NCI-H1092 treated with DMSO at 0.1 percent for 48 hours (cell line): Measurements from ENCODE around the gene CRISP1.
A peak's percentile ranks its signal among the peaks of the same experiment; 100 is the strongest.
"Not testable (repeated sequence)": the region's sequence is repeated elsewhere in the genome, so short reads cannot be mapped to it uniquely, and the experiment has no call there.

ENCODE experiments used
- DNase-seq: peaks from one replicate; lab custom pipeline; 2025; lab: John Stamatoyannopoulos, UW

Gene CRISP1, protein sequence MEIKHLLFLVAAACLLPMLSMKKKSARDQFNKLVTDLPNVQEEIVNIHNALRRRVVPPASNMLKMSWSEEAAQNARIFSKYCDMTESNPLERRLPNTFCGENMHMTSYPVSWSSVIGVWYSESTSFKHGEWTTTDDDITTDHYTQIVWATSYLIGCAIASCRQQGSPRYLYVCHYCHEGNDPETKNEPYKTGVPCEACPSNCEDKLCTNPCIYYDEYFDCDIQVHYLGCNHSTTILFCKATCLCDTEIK

GRCh38 chr6:49866485-49866943, at the start of gene CRISP1:
Gene CRISP1 (minus strand): TSS chr6:49866535. CDS start chr6:49857400, 9,135 bp downstream.
- no peak for DNase-seq

DNA sequence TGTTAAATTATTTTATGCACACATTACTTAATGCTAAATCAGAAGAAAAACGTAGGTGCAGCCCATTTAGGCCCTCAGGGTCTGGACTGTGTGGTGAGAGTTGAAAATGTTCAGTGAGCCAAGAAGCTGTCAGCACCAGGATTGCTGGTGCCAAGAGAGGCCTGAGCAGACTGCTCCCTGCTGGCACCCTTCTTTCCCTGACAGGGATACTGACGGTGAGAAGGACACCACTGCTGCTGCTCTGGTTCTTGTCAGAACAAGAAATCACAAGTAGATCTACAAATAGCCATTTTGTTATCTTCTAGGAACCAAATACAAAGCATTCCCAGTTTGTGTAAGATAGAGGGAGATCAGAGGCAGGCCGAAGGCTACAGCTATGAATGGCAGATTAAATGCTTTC, 48.7 kb upstream of the CRISP1 start:
- DNase-seq: peak; percentile 41

DNA sequence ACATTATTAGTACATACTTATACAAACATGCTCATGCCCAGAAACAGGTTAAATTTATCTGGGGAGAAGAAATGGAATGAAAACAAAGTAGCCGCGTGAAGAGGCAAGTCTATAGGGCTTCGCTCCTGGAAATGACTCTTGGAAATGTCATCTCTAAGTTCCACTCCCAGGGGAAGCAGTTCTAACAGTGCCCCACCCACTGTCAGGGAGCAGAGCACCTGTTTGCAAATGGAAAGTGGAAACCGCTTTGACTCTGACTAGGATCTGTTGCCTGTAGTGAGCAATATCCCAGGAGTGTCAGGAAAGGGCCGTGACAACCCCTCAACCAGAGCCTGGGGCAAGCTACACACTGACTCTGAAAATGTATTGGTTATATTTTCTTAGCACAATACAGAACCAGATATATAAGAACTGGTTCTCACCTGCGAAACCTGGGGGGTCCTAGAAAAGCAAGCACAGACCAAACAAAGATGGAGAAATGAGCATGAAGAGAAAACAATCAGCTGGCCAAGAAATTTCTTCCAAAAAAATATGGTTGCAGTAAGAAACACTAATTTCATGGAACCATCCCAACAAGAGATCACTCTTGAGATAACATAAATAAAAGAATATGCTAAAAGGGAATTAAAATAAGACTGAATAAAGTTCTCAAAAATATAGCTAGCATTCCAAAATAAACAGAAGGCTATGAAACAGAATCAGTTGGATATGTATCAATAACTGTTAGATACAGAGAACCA, 47.5 kb upstream of the CRISP1 start:
- DNase-seq: peak; percentile 62

DNA sequence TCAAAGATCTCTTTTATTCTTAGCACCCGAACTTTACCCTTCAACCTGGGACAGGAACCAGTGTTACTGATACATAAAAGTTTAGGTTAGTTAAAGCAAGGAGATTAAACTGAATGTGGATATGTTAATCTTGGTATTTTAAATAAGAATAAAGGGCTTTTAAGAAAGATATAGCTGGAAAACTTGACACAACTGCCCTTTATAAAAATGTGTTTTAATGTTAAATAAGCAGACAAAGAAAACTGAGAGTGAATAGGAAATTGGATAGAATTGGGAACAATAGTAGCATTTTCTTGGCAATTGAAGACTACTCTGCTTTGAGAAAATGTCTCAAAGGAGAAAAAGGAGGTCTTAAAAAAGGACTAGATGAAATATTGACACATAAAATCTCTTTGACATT, 45.9 kb upstream of the CRISP1 start:
- no peak for DNase-seq

DNA sequence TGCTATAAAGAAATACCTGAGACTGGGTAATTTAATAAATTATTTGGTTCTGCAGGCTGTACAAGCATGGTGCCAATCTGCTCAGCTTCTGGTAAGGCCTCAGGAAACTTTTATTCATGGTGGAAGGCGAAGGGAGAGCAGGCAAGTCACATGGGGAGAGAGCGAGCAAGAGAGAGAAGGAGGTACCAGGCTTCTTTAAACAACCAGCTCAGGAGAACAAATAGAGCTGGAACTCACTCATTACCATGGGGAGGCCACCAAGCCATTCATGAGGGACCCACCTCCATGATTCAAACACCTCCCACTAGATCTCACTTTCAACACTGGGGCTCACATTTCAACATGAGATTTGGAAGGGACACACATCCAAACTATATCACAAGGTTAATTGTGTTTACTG, 44.9 kb upstream of the CRISP1 start:
- DNase-seq: no peak

DNA sequence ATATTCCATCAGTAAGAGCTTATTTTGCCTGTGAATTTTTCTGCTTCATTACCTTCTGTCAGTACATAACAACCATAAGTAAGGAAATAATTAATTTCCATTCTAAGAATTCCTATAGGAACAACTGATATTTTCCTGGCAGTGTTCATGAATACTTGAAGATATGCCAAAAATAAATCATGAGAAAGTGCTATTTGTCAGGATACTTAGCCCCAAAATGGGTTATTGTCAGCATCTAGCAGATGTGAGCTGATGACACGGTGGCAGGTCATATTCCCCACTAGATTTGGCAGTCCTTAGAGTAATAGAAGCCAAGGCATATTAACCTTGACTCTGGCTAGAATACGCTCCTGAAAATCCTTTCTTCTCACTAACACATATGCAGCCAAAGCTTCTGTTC, 43.2 kb upstream of the CRISP1 start:
- DNase-seq: peak; percentile 49

DNA sequence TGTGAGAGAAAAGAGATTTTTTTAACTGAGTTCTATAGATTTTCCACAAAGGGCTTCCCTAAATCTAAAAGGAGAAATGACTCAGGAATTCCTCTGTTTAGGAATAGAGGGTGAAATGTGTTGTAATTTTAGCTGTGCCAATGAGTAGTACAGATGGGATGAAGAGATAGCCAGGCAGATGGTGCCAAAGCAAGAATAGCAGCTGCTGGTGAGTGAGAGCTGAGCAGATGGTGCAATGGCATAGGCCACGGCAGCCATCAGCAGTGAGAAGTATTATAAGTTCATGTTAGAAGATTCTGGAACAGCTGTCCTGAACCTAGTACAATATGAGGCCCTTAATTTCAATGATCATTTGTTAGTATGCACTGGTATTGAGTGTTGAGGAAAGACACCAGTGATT, 40.2 kb upstream of the CRISP1 start:
- peak; percentile 36 for DNase-seq

DNA sequence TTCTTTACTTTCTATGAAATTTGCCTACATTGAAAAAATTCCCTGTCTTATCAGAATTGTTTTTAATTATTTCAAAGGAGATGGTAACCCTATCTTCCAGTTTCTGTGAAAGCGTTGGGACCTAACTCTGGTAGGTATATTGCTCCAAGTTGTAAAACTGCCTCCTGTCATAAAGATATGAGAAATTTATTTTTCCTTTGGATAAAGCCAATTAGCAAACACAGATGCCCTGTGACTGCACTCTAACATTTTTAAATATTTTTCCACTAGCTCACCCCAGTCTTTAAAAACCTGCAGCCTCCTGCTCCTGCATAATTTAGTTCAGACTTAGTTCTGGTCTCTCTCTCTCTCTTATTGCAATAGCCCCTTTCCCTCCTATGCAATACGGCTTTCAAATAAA, 39.0 kb upstream of the CRISP1 start:
- no peak for DNase-seq

- no peak for DNase-seq
Observed at GRCh38 chr6:49902856-49903255, 36.5 kb upstream of the CRISP1 start.

DNA sequence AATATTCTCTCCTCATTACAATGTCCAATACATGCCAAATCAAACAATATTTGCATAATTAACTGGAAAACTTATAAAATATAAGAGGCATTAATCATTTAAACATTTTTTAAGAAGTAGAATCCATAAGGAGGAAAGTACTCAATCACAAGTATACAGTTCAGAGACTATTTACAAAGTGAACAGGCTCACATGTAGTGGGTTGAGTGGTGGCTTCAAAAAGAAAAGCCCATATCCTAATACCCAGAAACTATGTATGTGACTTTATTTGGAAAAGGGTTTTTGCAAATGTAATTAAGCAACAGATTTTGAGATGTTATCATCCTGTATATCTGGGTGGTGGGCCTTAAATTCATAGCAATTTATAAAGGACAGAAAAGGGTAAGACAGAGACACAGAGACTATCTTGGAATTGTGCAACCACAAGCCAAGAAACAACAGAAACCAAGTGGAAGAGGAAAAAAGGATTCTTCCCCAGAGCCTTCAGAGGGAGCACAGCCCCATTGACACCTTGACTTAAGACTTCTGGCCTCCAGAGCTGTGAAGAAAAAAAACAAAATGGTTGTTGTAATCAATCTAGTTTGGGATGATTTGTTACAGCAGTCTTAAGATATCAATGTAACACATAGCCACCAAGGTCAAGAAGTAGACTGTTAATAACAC, 32.7 kb upstream of the CRISP1 start:
- DNase-seq: no peak

DNA sequence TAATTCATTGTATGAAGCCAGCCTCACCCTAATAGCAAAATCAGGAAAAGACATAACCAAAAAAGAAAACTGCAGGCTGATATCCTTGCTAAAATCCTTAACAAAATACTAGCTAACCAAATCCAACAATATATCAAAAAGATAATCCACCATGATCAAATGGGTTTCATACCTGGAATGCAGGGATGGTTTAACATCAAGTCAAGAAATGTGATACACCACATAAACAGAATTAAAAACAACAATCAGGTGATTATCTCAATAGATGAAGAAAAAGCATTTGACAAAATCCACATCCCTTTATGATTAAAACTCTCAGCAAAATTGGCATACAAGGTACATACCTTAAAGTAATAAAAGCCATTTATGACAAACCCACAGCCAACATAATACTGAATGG, 29.2 kb upstream of the CRISP1 start:
- DNase-seq: not testable (repeated sequence)

DNA sequence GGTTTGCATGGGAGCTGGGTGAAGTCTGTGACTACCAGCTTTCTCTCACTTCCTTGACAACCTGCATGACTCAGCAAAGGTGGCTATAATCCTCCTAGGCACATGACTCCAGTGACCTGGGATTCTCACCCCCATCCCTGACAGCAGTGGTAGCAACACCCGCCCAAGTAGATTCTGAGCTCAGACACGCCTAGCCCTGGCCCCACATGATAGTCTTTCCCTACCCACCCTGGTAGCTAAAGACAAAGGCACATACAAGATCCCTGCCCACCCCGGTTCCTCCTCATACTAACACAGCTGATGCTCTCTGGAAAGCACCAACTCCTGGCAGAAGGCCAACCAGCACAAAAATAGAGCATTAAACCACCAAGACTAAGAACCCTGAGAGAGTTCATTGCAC, 25.9 kb upstream of the CRISP1 start:
- DNase-seq: no peak

DNA sequence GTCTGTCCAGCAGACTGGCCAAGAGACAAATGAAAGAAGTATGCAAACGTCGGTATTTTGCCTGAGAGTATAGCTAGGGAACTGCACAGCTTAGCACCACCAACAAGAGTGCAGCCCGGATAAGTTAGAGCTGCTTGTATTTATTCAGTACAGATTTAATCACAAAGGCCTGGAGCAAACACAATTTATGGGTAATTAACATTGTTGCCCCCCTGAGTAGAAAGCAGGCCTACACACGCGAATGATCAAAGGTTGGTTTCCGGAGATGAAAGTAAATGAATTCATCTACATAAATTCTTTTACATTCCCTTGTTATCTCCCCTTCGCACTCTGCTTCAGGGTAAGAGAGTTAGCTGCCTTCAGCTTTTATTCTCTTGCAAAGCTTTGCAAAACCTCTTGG, 24.7 kb upstream of the CRISP1 start:
- no peak for DNase-seq

DNA sequence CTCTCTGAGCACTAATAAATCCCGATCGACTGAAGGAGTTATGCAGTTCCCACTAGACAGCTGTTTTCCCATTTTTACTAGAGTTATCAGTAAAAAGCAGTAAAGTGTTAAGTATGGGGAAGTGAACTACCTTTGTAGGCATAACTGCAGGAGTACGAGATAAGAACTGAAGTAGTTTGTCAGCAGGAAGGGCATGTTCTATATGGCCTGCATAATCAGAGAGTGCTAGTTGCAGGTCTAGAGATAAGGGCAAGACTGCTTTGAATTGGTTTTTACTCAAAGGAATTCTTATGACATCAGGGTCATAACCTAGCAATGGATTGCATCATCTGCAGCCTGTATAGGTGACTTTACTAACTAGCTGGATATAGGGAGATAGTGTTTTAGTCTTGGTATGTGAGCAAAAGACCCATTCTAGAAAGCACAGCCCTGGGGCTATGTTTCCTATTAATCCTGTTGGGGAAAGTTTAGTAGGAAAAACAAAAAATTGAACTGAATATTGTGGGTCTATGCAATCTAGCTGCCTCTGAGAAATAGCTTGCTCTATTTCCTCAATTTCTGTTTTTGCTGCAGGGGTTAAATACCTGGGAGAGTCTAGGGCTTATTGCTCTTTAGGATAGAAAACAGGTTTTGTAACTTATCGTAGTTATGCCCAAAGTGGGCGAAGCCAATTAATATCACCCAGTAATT, 22.6 kb upstream of the CRISP1 start:
- DNase-seq: no peak

- no peak for DNase-seq
Observed at GRCh38 chr6:49868951-49869529, 2.7 kb upstream of the CRISP1 start.

GRCh38 chr6:49856282-49856681, 10.1 kb downstream of the CRISP1 start:
- DNase-seq: no peak

DNA sequence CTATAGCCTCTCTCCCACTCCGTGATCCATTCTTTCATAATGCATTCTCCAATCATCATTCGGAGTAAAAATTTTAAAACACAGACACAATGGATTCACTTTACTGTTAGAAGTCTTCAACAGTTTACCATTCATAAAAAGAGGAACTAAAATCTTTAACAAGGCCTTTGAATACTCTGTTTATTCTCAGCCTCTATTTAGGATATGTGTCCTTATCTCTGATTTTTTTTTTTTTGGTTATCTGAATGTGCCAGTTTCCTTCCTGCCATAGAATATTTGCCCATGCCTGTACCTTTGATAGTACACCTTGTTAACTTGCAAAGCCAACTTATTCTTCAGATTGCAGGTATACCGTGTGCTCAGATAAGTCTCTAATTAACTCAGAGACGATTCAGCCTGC, 11.1 kb downstream of the CRISP1 start:
- no peak for DNase-seq

DNA sequence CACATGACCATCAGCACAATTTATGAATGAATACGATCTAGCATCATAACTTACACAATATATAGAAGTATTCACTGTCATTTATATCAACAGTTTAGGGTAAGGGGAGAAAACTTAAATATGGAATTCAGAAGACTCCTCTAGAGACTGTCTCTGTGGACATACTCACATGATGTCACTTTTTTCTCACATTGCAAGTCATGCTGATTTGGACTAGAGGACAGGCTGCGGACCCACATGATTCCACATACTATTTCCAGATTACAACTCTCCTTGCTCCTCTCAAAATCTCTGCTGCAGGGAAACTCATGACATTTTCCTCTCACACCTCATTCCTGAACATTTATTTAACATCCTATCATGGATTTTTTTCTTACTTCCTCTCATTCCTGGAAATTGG, 13.4 kb downstream of the CRISP1 start:
- no peak for DNase-seq

DNA sequence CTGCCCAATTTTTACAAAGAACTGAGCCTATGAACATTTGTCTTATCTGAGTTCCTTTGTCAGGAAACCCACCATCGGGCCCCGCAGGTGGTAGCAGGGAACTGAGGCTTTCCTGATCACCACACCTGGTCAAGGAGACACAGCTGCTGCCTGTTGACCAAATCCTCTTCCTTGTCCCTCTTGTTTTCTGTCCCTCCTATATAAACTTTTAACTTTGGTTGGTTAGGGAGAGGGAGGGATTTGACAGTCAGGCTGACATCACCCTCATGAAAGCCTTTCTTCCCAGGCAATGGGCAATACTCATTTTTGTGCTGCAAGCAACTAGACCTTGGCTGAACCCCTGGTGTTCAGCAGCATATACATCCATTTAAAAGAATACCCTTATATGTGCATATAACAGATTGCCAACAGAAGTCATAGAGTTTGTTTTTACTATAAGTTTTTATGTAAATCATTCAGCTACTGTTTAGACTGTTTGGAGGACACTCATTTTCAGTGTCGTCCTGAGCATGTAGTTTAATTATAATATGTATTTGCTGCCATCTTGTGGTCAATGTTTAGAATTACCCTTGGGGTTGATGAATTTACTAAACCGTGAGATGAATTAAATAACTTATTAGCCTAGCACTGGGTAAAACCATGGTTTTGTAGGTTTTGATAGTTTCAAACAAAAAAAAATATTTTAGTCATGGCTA, 17.0 kb downstream of the CRISP1 start:
- DNase-seq: peak; percentile 76

GRCh38 chr6:49847673-49848072, 18.7 kb downstream of the CRISP1 start:
- no peak for DNase-seq

DNA sequence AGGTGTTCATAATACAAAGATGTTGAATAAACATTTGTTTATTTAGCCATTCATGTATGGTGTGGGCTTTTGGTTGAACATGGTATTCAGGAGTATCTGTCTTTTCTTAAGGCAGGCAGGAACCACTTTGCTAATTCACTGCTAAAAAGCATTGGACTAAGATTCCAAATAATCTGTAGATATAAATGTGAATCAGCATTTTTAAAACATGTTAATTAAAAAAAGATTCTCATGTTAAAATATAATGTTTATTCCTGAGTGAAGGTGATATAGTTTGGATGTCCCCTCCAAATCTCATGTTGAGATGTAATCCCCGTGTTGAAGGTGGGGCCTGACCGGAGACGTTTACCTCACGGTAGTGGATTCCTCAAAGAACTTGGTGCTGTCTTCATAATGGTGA, 19.3 kb downstream of the CRISP1 start:
- no peak for DNase-seq

DNA sequence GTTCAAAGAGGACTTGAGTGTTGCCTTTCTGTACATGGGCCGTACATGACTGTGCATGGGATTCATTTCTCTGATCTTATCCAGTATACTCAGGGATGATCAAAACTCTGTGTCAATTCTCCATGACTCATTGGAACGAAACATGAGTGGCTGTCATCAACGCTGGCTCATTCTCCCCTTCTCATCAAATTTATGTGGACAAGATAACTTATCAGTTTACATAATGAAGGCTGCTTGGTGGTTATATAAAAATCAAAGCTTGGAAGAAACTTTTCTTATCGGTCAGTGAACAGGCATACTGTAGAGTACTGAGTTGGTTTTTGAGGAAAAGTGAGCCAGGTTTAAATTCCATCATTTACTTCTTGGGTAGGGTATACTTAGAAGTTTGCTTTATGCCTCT, 24.9 kb downstream of the CRISP1 start:
- no peak for DNase-seq
